GM19372 (cell line): Measurements from ENCODE around the gene RABGEF1.
"Not testable (repeated sequence)": the region's sequence is repeated elsewhere in the genome, so short reads cannot be mapped to it uniquely, and the experiment has no call there.

ENCODE experiments used
- ATAC-seq: cut with Tn5 transposase; IDR thresholded peaks from one replicate; pipeline ENCODE4 v1.9.1; 2021; ENCODE audit warnings: mild to moderate bottlenecking, low read depth, moderate library complexity; ENCODE audit not compliant: unreplicated experiment

RABGEF1 gene

GRCh38 chr7:66845379-66846095 lies 105.0 kb downstream of the RABGEF1 start:
- ATAC-seq: no peak

GRCh38 chr7:66846096-66846445 lies 105.5 kb downstream of the RABGEF1 start:
- ATAC-seq: not testable (repeated sequence)

DNA sequence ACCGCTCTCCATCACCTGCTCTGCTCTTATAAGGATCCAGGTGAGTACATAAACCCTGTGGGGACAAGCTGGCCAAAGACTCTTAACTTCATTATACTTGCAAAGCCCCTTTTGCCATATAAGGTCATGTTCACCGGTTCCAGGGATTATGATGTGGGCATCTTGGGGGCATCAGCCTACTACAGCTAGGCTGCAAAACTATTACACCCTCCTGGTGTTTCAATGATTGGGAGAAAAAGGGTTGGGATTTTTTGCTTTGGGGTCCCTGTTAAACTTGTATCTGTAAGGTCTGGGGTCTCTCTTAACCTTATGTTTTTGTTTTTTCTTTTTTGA lies 107.0 kb downstream of the RABGEF1 start:
- ATAC-seq: not testable (repeated sequence)

DNA sequence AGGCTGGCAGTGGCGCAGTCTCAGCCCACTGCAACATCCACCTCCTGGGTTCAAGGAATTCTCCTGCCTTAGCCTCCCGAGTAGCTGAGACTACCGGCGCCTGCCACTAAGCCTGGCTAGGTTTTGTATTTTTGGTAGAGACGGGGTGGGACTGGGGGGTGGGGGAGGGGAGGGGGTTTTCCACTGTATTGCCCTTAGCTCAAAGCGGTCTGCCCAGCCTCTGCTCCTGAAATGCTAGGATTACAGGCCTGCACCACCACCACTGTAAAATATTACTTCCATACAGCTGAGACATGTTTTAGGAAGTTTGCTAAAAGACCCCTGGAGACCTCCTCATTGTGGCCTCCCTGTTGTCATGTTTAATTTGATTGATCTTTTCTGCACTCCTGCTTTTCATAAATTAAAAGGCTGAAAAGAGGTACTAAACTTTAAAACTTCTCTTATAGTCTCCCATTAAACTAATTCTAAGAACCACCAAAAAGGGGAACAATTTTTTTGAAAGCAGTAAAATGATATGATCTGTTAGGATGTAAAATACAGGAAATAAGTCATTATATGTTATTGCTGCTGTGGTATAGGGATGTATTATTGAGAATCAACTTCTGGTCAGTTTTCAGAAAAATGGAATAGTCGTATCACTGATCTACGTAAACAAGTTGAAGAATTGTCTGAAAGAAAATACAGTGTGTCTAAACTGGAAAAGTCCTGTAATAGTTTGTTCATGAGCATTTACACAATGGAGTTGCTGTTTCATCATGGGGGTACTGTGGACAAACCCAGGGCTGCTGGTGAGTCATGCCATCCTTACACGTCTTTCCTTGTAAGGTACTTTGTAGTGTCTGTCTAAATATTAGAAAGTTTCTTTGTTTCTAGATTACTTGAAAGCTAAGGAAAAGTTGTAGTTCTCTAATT lies 107.6 kb downstream of the RABGEF1 start:
- no peak for ATAC-seq

DNA sequence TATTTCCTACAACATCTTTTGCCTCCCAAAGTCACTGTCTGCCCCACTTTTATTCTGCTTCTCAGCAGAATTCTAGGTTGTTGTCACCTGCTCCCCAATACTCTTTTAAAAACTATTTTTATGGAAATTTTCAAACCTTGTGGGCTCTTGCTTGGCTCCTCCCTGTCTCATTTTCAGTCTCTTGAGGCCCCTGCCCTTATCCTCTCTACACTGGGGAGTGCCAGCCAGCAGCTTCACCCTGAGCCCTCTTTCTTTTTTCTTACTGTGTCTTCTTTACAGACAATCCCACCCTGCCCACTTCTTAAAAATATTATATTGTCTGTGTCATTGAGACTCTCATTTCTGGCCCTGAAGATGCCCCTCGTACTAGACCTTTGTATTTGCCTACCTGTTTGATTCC lies 118.8 kb downstream of the RABGEF1 start:
- ATAC-seq: no peak

GRCh38 chr7:66859794-66860645 lies 119.5 kb downstream of the RABGEF1 start:
- ATAC-seq: no peak

- no peak for ATAC-seq
These were observed 120.2 kb downstream of the RABGEF1 start for GRCh38 chr7:66860767-66861166.
